ENCODE data around the gene SLC9C2.
"Not testable (repeated sequence)": the region's sequence is repeated elsewhere in the genome, so short reads cannot be mapped to it uniquely, and the experiment has no call there.

The SLC9C2 gene

GRCh38 chr1:173495609-173496267, 107.1 kb downstream of the SLC9C2 start:
- TF ChIP-seq ARNTL (CRISPR knock-in tag; IDR thresholded peaks at IDR 0.05; ENCODE audit: borderline replicate concordance, low read depth) (no peak), PPARA (CRISPR knock-in tag; IDR thresholded peaks at IDR 0.05; ENCODE audit: borderline replicate concordance) (no peak), ZC3H10 (CRISPR knock-in tag; IDR thresholded peaks at IDR 0.05) (no peak), TOX (CRISPR knock-in tag; IDR thresholded peaks at IDR 0.05; ENCODE audit: borderline replicate concordance) (no peak), ZNF70 (CRISPR knock-in tag; IDR thresholded peaks at IDR 0.05) (no peak), ZFP3 (CRISPR knock-in tag; IDR thresholded peaks at IDR 0.05) (no peak), TCF4 (CRISPR knock-in tag; IDR thresholded peaks at IDR 0.05; ENCODE audit: borderline replicate concordance) (no peak), POU6F1 (CRISPR knock-in tag; IDR thresholded peaks at IDR 0.05; ENCODE audit: borderline replicate concordance, low read depth) (no peak), SNAI2 (CRISPR knock-in tag; IDR thresholded peaks at IDR 0.05) (no peak), ESRRG (CRISPR knock-in tag; IDR thresholded peaks at IDR 0.05) (no peak), RARB (CRISPR knock-in tag; IDR thresholded peaks at IDR 0.05) (no peak), CSDC2 (CRISPR knock-in tag; IDR thresholded peaks at IDR 0.05) (no peak), ZNF8 (CRISPR knock-in tag; IDR thresholded peaks at IDR 0.05) (no peak), GLIS3 (CRISPR knock-in tag; IDR thresholded peaks at IDR 0.05) (no peak)
- ATAC-seq: no peak

- not testable (repeated sequence) for ATAC-seq
These were observed 109.7 kb downstream of the SLC9C2 start for GRCh38 chr1:173493125-173493524.

GRCh38 chr1:173491508-173491907, 111.4 kb downstream of the SLC9C2 start:
- TF ChIP-seq BACH2 (CRISPR knock-in tag; IDR thresholded peaks at IDR 0.05; ENCODE audit: borderline replicate concordance): no peak
- TF ChIP-seq TSHZ2 (CRISPR knock-in tag; IDR thresholded peaks at IDR 0.05): no peak
- TF ChIP-seq SNAI2 (CRISPR knock-in tag; IDR thresholded peaks at IDR 0.05): no peak
- no peak for TF ChIP-seq ZNF565 (CRISPR knock-in tag; conservative IDR thresholded peaks at IDR 0.05; ENCODE audit: low read depth)
- TF ChIP-seq ESRRG (CRISPR knock-in tag; IDR thresholded peaks at IDR 0.05): no peak
- TF ChIP-seq ZFP30 (CRISPR knock-in tag; IDR thresholded peaks at IDR 0.05): no peak
- no peak for TF ChIP-seq CSDC2 (CRISPR knock-in tag; IDR thresholded peaks at IDR 0.05)
- TF ChIP-seq PATZ1 (CRISPR knock-in tag; IDR thresholded peaks at IDR 0.05; ENCODE audit: borderline replicate concordance): no peak
- TF ChIP-seq ZC3H10 (CRISPR knock-in tag; IDR thresholded peaks at IDR 0.05): no peak
- no peak for TF ChIP-seq CREB5 (CRISPR knock-in tag; IDR thresholded peaks at IDR 0.05; ENCODE audit: low read depth)
- TF ChIP-seq GLIS3 (CRISPR knock-in tag; IDR thresholded peaks at IDR 0.05): no peak
- TF ChIP-seq POU6F1 (CRISPR knock-in tag; IDR thresholded peaks at IDR 0.05; ENCODE audit: borderline replicate concordance, low read depth): no peak
- TF ChIP-seq PPARA (CRISPR knock-in tag; IDR thresholded peaks at IDR 0.05; ENCODE audit: borderline replicate concordance): no peak
- no peak for TF ChIP-seq CSRNP3 (CRISPR knock-in tag; IDR thresholded peaks at IDR 0.05)
- TF ChIP-seq ZNF8 (CRISPR knock-in tag; IDR thresholded peaks at IDR 0.05): no peak
- no peak for TF ChIP-seq RARB (CRISPR knock-in tag; IDR thresholded peaks at IDR 0.05)
- no peak for TF ChIP-seq TOX (CRISPR knock-in tag; IDR thresholded peaks at IDR 0.05; ENCODE audit: borderline replicate concordance)
- TF ChIP-seq ZNF70 (CRISPR knock-in tag; IDR thresholded peaks at IDR 0.05): no peak
- TF ChIP-seq ARNTL (CRISPR knock-in tag; IDR thresholded peaks at IDR 0.05; ENCODE audit: borderline replicate concordance, low read depth): no peak
- no peak for TF ChIP-seq ISL1 (CRISPR knock-in tag; IDR thresholded peaks at IDR 0.05)
- ATAC-seq: no peak; the same call in 2 of the 3 replicates
